Germinal center (tissue), 1 donor: ENCODE results near the gene AGAP3.
A peak's percentile ranks its signal among the peaks of the same experiment; 100 is the strongest.

Source experiments
- DNase-seq: peaks from one replicate; pipeline ENCODE4 v3.0.0; 2012; ENCODE audit warnings: mixed read lengths, low spot score

AGAP3 gene

GRCh38 chr7:151074817-151075661 is 11.2 kb upstream of the AGAP3 start:
- no peak for DNase-seq

GRCh38 chr7:151075662-151075971 is 10.7 kb upstream of the AGAP3 start:
- no peak for DNase-seq

- no peak for DNase-seq
These were observed 10.3 kb upstream of the AGAP3 start for GRCh38 chr7:151075978-151076426.

- DNase-seq, result no peak
These were observed 9.2 kb upstream of the AGAP3 start for GRCh38 chr7:151076863-151077704.

- DNase-seq, result no peak
These were observed 8.5 kb upstream of the AGAP3 start for GRCh38 chr7:151077705-151078232.

- no peak for DNase-seq
These were observed 7.8 kb upstream of the AGAP3 start for GRCh38 chr7:151078233-151079040.

- DNase-seq, result no peak
These were observed 6.9 kb upstream of the AGAP3 start for GRCh38 chr7:151079199-151079910.

GRCh38 chr7:151080067-151080521 is 6.2 kb upstream of the AGAP3 start:
- no peak for DNase-seq

- peak; percentile 94 for DNase-seq
These were observed 5.6 kb upstream of the AGAP3 start, which contains the start of gene FASTK for GRCh38 chr7:151080522-151081169. Gene FASTK, minus strand, starts transcription at chr7:151080809. Its CDS starts 43 bp downstream, at chr7:151080766.

- no peak for DNase-seq
These were observed 4.8 kb upstream of the AGAP3 start for GRCh38 chr7:151081170-151082101.

- no peak for DNase-seq
These were observed 3.9 kb upstream of the AGAP3 start for GRCh38 chr7:151082141-151083070.

- peak; percentile 84 for DNase-seq
These were observed 3.0 kb upstream of the AGAP3 start, which contains the start of gene TMUB1 for GRCh38 chr7:151083071-151083823. Gene TMUB1, minus strand, starts transcription at chr7:151083493. Its CDS starts 930 bp downstream, at chr7:151082563.

GRCh38 chr7:151083824-151084160 is 2.5 kb upstream of the AGAP3 start:
- DNase-seq, result no peak

- no peak for DNase-seq
These were observed 965 bp upstream of the AGAP3 start for GRCh38 chr7:151085329-151085690.

- DNase-seq, result no peak
These were observed 548 bp downstream of the AGAP3 start for GRCh38 chr7:151086802-151087244.

GRCh38 chr7:151087245-151088018 is 1.2 kb downstream of the AGAP3 start:
- no peak for DNase-seq
